T-helper 1 cell (primary cell): ENCODE data around the gene MEPE.
A peak's percentile ranks its signal among the peaks of the same experiment; 100 is the strongest.

Source experiments
- DNase-seq, 5 donors: peaks; one replicate each; pipeline ENCODE4 v3.0.0-alpha.2; 2012 to 2020

MEPE gene

DNA sequence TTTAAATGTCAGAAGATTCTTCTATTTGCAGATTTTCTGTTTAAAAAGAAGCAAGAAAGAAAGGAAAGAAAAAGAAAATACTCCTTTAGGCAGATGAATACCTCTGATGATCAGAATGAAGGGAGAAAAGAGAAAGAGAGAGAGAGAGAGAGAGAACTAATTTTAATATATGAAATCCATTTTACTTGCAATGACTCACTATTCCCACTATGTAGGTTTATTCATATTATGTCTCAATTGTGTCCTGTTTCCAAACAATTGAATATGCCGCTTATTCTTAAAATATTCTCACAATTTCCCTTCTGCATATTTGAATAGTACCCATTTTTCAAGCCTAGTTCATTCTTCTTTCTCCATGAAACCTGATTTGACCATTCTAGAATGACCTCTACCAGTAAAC, 11.7 kb downstream of the MEPE start:
- no peak for DNase-seq

DNA sequence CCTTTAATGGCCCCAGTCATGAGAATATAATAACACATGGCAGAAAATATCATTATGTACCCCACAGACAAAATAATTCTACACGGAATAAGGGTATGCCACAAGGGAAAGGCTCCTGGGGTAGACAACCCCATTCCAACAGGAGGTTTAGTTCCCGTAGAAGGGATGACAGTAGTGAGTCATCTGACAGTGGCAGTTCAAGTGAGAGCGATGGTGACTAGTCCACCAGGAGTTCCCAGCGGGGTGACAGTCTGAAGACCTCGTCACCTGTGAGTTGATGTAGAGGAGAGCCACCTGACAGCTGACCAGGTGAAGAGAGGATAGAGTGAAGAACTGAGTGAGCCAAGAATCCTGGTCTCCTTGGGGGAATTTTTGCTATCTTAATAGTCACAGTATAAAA, 13.5 kb downstream of the MEPE start:
- DNase-seq = no peak

DNA sequence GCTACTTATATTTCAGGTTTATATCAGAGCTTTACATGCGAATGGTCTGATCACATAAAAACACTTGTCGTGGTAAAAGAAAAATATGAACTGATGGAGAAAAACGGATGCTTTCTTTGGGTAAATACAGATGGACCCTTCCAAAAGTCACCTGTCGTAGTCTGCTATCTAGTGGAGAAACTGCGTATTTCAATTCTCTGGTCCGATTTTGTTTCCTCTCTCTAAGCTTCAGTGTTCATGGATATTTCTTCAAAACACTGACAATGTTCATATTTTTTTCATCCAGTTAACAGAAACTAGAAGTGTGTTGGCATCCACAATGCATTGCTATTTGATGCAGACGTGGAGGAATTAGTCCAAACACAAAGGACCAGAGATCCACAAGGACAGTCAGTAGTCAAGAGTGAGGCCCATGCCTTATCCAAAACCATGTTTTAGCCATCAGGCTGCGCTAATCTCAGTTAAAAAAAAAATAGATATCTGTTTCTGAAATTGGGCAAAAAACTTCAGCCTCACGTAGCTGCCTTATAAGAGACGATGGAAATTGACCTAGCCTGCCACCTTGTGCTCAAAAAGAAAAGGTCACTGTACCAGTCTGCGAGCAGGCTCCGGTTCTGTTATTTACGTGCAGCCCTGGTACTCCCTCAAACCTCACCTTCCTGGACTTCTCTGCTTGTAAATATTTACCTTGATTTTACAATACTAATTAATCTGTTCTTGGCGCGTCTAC, 16.0 kb downstream of the MEPE start:
- DNase-seq = peak in 2 of 5 donors; percentile 9 to 44

DNA sequence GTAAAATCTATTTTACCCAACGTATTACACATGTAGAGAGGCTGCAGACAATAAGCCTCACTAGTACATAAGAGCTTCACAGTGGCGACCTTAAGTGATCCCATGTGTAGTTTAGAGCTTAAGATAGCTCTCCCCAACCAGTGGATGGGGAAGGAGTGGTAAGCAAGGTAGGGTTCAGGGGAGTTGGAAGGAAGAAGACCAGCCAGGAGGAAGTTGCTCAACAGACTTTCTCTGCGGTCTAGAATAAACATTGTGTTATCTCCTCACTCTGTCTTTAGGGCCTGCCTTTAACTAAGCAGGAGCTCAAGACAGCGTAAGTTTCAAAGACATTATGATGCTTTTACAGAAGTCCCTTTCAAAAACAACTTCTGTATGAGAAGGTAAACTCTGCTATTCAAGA, 16.8 kb downstream of the MEPE start:
- DNase-seq = peak in 1 of 5 donors; percentile 5

DNA sequence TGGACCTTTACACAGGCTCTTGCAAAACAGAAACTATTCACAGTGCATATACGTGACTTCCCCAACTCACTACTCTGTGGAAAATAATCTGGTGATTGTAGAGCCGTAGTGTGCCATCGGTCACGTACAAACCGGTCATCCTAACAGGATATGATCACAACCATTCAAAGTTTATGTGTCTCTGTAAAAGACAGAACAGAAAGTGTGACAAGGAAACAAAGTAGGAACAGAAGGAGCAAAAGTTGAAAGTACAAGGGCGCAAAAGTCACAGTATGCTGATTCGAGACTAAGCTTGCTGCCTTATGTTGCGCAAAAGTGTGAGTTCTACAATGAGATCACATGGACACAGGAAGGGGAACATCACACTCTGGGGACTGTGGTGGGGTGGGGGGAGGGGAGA, 18.6 kb downstream of the MEPE start:
- no peak for DNase-seq

DNA sequence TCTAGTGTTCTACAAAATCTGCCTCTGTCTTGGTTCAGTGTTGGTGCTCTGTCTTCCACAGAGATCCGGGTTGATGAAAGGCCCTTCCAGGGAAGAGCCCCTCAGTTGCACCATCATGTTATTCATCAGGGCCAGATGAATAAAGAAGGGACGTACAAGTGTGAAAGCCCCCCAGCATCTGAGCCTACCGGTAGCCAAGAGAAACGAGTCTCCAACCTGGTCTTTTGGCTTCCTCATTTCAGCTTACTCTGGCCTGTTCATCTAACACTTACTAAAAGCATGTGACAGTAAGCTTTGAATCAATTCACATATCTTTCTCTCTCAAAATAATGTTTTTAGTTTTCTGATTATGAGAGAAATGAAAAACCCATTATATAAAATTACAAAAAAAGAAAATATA, 19.2 kb downstream of the MEPE start:
- no peak for DNase-seq

DNA sequence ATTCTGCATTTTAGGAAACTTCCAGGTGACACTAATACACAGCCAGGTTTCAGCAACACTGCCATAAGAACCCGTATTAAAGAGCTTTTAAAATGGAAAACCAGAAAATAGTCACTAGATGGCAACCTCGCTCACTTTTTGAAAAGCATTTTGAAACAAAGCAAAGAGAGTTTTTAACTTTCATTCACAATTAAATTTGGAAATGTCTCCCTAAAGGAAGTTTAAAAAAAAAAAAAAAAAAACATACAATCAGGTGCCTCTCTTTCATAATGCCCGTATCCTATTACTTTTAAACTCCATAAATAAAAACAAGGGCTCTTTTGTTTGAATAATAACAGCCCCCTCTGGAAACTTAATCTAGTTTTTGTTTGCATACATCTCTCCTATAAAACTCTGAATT, 20.3 kb downstream of the MEPE start:
- peak in 1 of 5 donors; percentile 10 for DNase-seq

DNA sequence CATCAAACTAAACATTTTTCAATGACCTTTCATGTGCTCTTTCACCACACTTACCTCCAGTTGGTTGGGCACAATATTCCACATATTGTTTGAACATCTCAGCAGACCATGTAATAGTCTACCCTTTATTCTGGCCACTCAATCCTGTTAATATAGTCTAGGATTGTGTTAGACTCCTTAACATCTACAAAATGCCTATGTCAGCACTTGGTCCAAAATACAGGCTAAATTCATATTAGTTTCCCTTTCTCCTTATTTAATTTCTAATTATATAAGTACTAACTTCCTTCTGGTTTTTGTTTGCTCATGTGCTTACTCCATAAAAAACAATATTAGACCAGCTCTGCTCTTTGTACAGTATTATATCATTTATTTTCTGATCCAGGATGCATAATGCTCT, 21.1 kb downstream of the MEPE start:
- no peak for DNase-seq

DNA sequence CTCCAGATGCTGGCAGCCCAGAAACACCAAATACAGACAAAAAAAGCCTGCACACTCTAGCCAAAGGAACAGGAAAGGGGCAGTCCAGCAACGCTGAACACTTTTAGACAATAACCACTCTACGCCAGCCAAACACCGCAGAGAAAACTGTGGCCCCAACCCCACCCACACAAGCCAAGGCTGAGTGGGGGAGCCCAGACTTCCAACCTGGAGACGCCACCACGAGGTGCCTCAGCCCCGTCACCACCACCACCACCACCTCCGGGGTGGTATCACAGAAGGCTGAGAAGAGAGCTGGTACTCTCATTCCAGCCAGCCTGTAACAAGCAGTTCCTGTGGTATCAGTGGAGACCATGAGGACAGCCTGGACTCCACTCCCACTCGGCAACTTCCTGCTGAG, 22.8 kb downstream of the MEPE start:
- no peak for DNase-seq

DNA sequence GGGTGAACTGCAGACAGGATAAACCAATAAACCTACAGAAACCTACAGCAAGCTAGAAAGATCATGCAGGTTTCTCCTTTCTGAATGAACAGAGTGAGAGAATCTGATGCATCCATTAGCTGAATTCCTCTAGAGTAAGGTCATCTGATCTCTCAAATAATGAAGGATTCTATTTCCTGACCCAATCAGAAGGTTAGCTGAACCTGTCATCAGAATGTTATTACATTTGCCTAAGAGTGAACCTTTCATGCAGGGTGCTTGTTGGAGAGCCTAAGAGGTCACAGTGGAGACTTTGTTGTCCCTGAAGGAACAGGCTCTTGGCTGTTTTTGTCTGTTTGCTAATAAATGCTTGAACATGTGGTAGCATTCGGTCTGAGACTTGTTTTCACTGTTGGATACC, 24.0 kb downstream of the MEPE start:
- no peak for DNase-seq

DNA sequence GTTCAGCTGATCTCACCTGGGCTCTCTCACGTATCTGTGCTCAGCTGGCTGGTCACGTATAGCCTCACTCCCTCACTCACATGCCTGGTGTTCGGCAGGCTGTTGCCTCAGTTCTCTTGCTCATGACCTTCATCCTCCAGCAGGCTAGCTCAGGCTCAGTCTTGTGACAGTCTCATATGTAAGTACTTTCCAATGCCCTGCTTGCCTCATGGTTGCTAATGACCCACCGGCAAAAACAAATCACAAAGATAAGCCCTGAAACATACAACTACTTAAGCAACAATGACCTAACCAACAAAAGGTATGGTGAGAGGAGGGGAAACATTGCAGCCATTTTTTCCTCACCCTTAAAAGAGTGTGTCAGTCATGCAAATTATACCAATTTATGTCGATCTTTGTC, 25.0 kb downstream of the MEPE start:
- no peak for DNase-seq

DNA sequence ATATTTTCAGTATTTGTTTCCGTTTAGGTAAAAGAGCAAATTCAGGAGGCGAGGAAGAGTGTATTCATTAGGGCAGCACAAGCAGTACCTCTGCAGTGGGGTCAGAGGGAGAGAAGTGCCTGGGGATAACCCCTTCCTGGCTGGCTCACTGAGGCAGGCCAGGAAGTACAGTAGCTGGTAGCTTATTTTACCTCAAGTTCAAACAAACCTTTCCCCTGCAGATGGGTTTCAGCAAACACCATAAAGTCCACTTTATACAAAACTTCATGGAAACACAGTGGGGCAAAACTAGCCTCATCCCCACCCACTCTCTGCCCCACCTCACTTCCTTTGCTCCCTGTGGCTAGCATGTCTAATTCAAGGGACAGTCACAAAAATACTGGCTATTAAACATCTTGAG, 29.5 kb downstream of the MEPE start:
- no peak for DNase-seq

DNA sequence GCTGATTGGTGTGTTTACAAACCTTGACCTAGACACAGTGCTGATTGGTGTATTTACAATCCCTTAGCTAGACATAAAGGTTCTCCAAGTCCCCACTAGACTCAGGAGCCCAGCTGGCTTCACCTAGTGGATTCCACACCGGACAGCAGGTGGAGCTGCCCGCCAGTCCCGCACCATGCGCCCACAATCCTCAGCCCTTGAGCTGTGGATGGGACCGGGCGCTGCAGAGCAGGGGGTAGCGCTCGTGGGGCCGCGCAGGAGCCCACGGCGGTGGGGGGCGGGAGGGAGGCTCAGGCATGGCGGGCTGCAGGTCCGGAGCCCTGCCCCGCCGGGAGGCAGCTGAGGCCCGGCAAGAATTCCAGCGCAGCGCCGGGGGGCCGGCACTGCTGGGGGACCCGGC, 30.7 kb downstream of the MEPE start:
- no peak for DNase-seq

DNA sequence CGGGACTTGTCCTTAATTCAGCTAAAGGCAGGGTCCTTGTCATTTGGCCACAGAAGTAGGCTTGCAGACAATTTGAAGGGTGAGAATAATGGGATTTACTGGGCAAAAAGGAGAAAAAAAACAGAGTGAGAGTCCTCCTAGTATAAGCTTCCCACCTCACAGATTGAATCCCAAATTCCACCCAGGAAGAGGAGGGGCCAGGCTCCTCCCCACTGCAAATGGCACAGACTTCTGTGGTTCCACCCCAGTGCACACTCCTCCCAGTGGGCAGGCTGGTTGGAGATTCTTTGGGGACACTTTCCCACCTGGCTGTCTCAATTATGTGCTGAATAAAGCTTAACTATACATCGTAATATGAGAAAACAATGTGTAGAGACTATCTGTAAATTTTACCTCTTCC, 31.6 kb downstream of the MEPE start:
- DNase-seq = no peak

DNA sequence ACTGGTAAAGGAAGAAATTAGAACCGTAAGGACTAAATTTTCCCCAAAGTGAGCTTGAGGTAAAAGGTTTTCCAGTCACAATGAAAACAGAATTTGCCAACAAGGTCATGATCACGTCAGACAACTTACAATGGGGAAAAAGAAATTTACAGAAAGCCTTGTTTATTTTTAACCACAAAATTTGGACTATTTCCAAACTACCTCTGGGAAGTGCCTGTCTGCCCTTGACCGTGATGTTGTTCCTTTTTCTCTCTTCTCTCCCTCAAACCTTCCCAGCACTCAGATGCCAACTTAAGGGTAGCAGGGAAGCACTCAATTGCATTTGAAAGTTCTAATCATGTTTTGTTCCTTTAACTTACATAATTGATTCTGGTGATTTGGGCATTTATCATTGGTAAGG, 32.5 kb downstream of the MEPE start:
- DNase-seq = no peak

DNA sequence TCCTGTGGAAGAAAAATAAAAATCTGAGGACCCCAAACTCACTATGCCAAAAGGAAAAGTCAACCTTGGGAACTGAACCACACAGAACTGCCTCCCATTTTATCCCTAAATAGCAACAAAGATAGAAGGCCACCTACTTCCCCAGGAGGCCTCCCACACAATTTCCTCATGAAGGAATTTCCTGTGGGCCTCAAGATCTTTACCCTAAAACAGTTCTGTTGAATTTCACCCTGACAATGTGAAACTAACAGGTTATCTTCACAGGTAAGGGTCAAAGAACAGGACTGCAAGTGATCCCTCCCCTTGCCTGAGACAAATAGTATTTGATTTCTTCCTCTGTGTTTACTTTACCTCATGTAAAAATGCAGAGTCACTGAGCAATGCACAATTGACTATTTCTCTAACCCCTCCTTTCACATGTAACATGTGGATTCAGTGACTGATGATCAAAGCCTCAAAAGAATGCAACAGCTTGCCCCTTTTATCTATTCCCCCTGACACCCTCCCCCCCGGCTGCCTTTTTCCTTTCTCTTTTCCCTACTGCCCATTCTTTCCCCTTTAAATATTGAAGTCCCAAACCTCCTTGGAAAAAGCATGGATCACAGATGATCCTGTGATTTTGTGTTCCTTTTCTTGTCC, 33.3 kb downstream of the MEPE start:
- DNase-seq = no peak

DNA sequence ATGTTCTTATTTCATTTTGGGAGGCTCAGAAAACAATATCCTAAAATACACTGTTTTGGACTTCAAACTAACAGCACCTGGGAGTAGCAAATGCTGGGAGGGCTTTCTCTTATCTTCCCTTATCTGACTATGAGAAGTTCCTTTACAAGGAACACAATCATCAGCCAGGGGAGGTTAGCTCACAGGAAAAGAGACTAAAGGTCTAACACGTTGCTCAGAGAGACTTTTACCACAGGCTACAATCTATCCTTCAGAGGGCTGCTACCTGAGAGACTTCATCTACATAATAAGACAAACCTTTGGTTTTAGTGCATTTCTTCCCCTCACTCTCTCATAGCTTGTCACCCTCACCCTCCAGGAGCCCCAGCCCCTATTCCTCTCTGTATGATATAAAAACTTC, 35.8 kb downstream of the MEPE start:
- DNase-seq = no peak

DNA sequence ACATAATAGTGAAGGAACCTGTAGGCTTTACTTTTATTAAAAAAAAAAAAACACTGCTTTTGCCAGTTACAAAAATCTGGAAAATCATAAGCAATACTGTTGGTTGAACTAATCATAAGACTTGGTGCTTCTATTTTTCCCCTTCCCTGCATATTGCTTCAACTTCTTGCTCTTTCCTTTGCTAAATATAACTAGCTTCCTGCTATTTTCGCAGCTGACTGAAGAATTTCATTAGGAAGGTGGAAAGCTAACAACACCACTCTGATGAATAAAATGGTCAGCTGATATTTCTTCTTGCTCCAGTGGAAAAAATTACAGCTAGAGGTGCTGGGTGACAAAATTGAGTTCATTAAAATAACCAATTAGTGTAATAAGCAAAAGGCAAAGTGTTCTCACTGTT, 39.3 kb downstream of the MEPE start:
- no peak for DNase-seq

DNA sequence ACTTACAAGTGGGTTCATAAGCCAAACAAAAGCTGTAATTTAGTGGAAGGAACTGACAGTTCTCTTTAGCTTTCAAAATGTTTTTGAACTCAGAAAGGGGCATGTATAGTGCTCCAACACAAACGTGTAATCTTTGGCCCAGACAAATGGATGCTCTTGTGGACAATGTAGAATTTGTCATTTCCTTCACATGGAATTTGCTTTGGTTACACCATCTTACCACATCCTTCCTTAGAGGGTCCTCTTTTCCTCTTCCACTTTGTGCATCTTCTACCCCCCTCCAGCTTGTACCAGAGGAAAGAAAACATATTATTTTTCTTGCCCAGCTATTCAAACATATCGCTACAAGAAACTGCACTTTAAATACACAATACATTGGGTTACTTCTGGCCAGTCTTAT, 42.4 kb downstream of the MEPE start:
- DNase-seq = no peak

DNA sequence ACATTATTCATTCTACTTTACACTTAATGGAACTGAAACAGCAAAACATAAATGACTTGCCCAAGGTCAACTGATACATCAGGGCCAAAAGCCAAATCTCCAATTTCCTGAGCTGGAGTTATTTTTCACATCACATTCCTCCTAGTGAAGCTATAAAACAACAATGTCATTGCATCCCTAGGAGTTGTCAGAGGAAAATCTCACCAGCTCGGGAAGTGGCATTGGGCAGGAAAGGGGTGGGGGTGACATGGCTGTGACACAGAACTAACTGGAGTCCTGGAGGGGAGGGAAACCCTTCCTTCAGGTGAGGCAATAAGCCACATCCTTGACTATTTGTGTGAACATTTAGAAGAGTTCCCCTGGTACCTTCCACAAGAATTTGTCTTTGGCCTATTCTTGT, 47.3 kb downstream of the MEPE start:
- no peak for DNase-seq

DNA sequence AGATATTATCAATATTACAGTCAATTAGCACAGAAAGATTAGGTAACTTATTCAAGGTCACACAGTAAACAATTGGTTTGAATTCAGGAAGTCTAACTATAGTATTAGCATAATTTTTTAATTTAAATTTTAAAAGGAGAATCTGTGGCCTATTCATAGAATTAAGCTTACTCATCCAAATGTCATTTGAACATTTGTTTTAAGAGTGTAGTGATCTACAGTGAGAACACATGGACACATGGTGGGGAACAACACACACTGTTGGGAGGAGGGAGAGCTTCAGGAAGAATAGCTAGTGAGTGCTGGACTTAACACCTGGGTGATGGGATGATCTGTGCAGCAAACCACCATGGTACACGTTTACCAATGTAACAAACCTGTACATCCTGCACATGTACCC, 48.3 kb downstream of the MEPE start:
- no peak for DNase-seq

DNA sequence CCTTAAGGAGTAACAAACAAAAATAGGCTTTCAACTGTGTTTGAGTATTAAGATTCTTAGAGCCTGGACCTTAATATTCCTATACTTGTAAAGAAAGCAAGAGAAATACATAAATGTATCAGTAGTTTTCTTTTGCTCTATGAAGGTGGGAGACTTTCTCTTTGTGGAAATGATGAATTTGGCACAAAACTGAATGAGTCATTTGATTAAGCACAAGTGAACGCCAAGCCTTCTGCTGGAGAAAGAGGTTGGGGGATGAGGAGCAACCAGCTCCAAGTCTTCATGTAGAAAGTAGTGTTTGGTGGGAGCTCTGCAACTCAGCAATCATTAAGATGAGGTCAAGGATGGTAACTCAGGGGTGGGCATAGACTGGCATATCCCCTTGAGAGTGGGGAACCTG, 49.6 kb downstream of the MEPE start:
- DNase-seq = no peak

DNA sequence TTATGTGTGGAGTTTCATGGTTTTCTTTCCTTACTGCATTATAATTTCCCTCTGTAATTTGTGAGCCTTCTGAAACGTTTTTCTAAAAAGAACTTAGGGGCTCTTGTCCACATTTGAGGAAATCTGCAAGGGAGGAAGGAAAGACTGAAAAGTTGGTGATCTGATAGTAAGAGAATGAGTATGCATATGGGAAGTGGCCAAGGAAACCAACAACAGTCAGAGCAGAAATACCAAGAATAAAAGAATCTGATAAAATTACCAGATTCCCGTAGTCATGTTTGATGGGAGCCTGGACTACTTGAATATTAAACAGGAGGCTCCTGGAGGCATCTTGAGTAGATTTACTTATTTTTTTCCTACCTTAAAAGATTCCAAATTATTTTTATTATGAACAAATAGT, 50.1 kb downstream of the MEPE start:
- DNase-seq = no peak

DNA sequence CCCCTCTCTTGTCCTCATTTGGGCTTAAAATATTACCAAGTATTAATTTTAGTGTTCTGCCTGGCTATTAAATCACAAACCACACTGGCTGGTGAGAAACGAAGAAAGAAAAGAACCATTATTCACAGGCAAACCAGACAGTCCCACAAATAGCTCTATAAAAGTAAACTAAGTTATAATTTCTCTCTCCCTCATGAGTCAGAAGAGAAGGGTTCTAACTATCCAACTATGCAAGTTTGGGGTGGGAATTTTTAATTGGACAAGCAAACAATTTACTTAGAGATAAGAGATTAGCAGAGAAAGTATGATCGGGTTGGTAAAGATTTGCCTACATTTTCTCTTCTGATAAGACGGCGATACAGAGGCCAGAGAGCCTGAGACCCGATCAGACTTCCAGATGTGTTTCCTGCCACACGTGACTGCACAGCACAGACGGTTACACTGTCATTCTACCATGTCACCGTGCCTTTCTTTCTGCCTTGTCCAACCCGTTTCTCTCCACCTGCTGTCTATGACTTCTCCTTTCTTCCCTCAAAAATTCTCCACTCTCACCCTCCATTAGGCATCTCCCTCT, 52.3 kb downstream of the MEPE start:
- DNase-seq = no peak

DNA sequence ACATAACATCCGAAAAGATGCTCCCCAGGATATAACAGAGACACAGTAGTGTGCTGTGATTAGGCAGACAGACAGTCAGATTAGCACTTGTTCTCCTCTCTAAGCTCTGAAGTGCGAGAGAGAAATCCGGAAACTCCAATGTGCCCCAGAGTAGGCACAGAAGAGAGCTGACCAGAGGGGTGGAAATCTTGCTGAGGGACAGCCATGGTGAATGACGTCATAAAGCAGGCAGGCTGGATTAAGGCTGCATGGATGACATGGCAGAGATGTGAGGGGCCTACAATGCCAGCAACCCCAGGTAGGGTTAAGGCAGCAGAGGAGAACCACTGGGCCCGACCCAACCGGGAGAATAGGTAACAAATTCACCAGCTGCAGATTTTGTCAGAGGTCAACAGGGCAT, 53.3 kb downstream of the MEPE start:
- no peak for DNase-seq
